Measurements from ENCODE around the gene LBX2.
"Not testable (repeated sequence)": the region's sequence is repeated elsewhere in the genome, so short reads cannot be mapped to it uniquely, and the experiment has no call there.

LBX2 gene

DNA sequence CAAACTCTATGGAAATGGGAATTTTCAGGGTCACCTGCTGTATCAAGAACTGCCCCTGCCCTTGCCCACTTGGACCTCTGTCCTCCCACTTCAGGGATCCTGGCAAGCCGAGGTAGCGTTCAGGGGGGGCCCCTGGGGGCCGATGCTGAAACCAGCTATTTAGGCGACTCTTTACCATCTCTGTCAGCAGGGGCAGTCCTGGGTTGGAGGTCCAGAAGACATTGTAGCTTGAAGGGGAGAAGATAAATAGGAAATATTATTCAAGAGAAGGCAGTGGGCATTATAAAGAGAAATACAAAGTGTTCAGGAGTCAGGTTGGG, 36.7 kb downstream of the LBX2 start:
- DNase-seq (ENCODE audit: low read depth), result no peak
- TF ChIP-seq, protein P1, sequence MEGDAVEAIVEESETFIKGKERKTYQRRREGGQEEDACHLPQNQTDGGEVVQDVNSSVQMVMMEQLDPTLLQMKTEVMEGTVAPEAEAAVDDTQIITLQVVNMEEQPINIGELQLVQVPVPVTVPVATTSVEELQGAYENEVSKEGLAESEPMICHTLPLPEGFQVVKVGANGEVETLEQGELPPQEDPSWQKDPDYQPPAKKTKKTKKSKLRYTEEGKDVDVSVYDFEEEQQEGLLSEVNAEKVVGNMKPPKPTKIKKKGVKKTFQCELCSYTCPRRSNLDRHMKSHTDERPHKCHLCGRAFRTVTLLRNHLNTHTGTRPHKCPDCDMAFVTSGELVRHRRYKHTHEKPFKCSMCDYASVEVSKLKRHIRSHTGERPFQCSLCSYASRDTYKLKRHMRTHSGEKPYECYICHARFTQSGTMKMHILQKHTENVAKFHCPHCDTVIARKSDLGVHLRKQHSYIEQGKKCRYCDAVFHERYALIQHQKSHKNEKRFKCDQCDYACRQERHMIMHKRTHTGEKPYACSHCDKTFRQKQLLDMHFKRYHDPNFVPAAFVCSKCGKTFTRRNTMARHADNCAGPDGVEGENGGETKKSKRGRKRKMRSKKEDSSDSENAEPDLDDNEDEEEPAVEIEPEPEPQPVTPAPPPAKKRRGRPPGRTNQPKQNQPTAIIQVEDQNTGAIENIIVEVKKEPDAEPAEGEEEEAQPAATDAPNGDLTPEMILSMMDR (conservative IDR thresholded peaks at IDR 0.05; ENCODE audit: low read length), result no peak
- no peak overlapping the region for H3K4me3 ChIP-seq (ENCODE audit: low read length)

DNA sequence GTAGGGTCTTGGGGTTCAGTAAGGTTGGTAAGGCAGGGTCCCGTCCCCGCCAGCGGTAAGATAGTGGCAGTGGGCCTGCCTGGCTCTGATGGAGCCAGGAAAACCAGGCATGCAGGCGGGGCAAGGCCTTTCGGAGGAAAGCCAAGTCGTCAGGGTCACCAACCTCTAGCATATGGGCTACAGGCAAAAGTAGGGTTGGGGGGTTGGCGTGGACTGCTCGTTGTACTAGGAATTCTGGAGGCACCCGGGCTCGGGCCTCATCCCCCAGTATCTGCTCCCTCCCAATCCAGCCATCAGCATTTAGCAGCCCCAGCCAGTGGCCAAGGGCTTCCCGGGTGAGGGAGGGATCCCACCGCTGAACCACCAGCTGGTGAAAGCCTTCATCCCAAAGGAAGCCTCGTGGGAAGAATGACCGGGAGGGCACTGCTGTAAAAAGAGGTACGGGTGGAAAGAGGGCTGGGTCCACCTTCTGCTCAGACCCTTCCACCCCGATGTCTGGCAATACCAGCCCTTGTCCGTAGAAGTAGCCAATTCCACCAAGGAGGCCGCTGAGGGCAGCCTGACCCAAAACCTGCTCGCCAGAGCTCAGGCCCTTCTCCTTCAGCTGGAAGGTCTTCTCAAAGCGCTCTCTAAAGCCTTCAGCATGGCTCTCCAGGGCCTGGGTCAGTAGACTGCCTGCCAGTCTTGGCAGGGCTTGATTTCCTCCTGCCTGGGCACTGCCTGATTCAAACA, 37.2 kb downstream of the LBX2 start:
- TF ChIP-seq, protein P1 (conservative IDR thresholded peaks at IDR 0.05; ENCODE audit: low read length), result no peak
- H3K4me3 ChIP-seq (ENCODE audit: low read length), result no peak overlapping the region
- DNase-seq (ENCODE audit: low read depth), result no peak

DNA sequence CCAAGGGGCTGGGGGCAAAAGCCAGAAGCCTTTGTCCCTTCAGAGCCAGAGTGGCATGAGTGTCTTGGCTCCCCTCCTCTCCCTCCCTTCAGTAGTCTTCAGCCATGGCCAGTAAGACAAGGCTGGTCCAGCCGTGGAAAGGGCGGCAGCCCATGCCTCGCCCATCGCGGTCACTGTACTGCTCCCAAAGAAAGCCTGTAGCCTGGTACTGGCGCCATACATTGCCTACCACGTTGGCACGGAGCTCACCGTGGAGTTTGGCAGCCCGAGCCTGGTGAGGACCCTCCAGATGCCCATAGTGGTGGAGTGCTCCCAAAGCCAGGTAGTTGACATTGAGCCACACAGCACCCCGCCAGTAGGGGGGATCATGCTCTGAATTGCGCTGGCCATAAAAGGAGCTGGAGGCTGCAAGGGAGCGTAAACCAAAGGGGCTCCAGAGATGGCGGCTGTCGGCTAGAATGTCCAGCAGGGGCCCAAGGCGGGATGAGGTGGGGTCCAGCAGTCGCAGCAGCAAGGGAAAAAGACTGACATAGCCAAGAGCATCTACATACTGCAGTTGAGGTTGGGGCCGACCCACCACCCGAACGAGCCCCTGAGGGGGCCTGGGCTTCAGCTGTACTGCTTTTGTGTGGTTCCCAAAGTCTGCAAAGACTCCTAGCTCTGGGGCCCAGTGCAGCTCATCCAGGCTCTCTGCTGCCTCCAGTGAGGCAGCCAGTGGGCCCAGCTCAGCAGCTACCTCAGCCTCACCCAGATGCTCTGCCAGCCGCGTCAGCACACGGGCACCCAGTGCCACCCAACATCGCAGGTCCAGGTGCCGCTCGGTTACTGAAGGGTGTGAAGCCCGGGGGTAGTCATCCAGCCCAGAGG, 38.0 kb downstream of the LBX2 start:
- TF ChIP-seq, protein P1 (conservative IDR thresholded peaks at IDR 0.05; ENCODE audit: low read length), result no peak
- H3K4me3 ChIP-seq (ENCODE audit: low read length), result no peak overlapping the region
- no peak for DNase-seq (ENCODE audit: low read depth)

DNA sequence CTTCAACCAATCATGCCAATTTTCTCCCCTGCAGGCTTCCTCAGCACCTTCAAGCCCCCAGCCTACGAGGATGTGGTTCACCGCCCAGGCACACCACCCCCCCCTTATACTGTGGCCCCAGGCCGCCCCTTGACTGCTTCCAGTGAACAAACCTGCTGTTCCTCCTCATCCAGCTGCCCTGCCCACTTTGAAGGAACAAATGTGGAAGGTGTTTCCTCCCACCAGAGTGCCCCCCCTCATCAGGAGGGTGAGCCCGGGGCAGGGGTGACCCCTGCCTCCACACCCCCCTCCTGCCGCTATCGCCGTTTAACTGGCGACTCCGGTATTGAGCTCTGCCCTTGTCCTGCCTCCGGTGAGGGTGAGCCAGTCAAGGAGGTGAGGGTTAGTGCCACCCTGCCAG, 39.2 kb downstream of the LBX2 start:
- not testable (repeated sequence) for DNase-seq (ENCODE audit: low read depth); H3K4me3 ChIP-seq (ENCODE audit: low read length)

DNA sequence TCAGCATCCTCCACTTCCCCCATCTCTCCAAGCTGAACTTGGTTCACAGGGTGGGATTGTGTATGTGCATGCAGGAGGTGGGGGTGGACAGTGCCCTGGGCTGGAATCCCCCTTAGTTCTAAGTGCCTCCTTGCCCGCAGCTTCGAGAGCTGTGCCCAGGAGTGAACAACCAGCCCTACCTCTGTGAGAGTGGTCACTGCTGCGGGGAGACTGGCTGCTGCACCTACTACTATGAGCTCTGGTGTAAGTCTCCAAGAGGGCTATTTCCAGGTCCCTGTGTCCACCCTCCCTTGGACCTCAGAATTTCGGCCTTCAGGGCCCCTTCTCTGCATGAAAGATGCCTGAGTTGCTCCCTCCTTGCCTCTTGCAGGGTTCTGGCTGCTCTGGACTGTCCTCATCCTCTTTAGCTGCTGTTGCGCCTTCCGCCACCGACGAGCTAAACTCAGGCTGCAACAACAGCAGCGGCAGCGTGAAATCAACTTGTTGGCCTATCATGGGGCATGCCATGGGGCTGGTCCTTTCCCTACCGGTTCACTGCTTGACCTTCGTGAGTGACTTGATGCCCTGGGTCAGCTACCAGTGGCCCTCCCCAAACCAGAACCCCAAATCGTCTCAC, 39.8 kb downstream of the LBX2 start:
- not testable (repeated sequence) for DNase-seq (ENCODE audit: low read depth)
- peak overlapping the region; percentile 96 for H3K4me3 ChIP-seq (ENCODE audit: low read length)

DNA sequence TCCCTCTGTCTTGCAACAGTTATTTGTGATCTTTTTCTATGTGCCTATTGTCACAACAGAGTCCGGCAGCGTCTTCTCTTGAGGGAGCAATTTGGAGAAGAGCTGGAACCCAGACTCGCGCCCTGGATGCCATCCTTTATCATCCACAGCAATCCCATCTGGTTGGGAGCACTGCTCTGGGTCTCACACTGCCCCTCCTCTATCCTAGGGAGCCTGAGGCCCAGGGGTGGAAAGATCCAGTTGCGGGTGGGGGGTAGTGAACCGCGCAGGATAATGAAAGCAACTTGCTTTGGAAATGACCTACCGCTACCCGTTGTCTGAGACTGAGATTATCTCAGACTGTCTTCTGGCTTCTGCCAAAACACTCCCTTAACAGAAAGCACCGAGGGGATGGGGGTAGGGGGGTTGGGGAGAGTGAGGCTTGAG, 40.5 kb downstream of the LBX2 start:
- no peak for DNase-seq (ENCODE audit: low read depth)
- TF ChIP-seq, protein P1 (conservative IDR thresholded peaks at IDR 0.05; ENCODE audit: low read length), result no peak

DNA sequence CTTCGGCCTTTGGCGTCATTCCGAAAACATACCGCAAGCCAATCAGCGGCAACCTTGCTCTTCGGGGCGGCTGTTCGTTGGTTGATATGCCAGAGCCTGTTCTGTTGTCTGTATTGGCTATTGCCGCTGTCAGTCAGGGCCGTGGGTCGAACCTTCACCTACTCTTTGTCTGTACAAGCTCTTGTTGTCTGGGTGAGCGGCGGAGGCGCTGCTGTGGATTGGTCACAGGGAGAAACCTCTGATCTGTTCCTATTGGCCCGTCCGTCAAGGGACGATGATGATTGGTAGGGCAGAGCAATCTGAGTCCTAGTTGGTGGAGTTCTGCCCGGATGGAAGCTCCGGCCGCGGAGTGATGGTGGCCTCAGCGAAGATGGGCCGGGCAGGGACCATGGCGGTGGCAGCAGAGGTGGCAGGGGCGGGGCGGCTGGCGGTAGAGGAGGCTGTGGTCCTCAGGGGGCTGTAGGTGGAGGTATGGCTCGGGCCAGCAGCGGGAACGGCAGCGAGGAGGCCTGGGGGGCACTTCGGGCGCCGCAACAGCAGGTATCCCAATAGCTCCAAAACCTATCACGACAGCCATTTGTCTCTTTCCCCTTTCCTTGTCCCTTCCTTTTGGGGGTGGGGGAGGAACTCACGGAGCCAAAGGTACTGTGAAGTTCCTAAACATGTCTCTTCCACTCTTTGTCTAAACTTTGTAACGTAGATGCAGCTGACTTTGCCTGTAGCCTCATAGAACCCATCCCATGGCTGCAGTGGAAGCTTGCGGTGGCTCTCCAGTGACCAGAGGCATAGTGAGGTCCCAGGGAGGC, 41.1 kb downstream of the LBX2 start, which contains the start of gene WBP1:
WBP1 (plus strand) TSS at position 307 of the 806 bp plus-strand sequence; CDS start at position 472, 165 bp downstream.
- peak; percentile 100 for DNase-seq (ENCODE audit: low read depth)
- TF ChIP-seq, protein P1 (conservative IDR thresholded peaks at IDR 0.05; ENCODE audit: low read length), result no peak
- H3K4me3 ChIP-seq (ENCODE audit: low read length), result peak within 1 kb of the TSS; percentile 96

More for the DNA sequence above, 40.5 kb downstream of the LBX2 start:
- peak overlapping the region; percentile 96 for H3K4me3 ChIP-seq (ENCODE audit: low read length)
